ENCODE data around the gene RING1.

GRCh38 chr6:33198159-33198852 lies 10.0 kb upstream of the RING1 start:
- TF ChIP-seq EZH2 (IDR thresholded peaks at IDR 0.05; ENCODE audit: low read depth, unreplicated experiment), result no peak
- TF ChIP-seq, protein P1, sequence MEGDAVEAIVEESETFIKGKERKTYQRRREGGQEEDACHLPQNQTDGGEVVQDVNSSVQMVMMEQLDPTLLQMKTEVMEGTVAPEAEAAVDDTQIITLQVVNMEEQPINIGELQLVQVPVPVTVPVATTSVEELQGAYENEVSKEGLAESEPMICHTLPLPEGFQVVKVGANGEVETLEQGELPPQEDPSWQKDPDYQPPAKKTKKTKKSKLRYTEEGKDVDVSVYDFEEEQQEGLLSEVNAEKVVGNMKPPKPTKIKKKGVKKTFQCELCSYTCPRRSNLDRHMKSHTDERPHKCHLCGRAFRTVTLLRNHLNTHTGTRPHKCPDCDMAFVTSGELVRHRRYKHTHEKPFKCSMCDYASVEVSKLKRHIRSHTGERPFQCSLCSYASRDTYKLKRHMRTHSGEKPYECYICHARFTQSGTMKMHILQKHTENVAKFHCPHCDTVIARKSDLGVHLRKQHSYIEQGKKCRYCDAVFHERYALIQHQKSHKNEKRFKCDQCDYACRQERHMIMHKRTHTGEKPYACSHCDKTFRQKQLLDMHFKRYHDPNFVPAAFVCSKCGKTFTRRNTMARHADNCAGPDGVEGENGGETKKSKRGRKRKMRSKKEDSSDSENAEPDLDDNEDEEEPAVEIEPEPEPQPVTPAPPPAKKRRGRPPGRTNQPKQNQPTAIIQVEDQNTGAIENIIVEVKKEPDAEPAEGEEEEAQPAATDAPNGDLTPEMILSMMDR (conservative IDR thresholded peaks at IDR 0.05; ENCODE audit: low read depth in 2 of 2), result no peak
- TF ChIP-seq POLR2AphosphoS5 (IDR thresholded peaks at IDR 0.05; ENCODE audit: low read depth), result no peak

All from GM23338 (cell line).